NCI-H146 (cell line): Measurements from ENCODE around the gene PRRX2.

Experiments
- DNase-seq: peaks from one replicate; lab custom pipeline; 2025; lab: John Stamatoyannopoulos, UW

PRRX2 gene

DNA sequence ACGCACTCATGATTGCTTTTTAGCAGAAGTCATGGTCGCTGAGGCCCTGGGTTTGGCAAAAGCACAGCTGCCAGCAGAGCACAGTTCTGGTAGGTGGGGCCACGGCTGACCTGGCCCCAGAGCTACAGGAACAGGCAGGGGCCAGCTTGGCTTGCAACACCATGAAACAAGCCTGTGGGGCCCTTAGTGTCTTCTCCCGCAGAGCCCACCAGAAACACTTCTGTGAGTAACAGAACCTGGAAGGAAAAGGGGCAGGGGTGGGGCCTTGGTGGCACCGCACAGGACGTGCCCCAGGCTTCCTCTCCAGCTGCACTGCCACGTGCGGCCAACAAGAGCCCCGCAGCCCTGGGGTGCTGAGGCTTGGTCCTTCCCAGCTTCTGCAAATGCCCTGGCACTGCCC lies 28.3 kb upstream of the PRRX2 start:
- DNase-seq, result no peak

- DNase-seq, result no peak
Observed at GRCh38 chr9:129637673-129638439, 27.6 kb upstream of the PRRX2 start.

- DNase-seq, result no peak
Observed at GRCh38 chr9:129639034-129639630, 26.3 kb upstream of the PRRX2 start.

- DNase-seq, result no peak
Observed at GRCh38 chr9:129639756-129640085, 25.7 kb upstream of the PRRX2 start.

GRCh38 chr9:129640086-129640870 lies 25.2 kb upstream of the PRRX2 start:
- peak; percentile 13 for DNase-seq

DNA sequence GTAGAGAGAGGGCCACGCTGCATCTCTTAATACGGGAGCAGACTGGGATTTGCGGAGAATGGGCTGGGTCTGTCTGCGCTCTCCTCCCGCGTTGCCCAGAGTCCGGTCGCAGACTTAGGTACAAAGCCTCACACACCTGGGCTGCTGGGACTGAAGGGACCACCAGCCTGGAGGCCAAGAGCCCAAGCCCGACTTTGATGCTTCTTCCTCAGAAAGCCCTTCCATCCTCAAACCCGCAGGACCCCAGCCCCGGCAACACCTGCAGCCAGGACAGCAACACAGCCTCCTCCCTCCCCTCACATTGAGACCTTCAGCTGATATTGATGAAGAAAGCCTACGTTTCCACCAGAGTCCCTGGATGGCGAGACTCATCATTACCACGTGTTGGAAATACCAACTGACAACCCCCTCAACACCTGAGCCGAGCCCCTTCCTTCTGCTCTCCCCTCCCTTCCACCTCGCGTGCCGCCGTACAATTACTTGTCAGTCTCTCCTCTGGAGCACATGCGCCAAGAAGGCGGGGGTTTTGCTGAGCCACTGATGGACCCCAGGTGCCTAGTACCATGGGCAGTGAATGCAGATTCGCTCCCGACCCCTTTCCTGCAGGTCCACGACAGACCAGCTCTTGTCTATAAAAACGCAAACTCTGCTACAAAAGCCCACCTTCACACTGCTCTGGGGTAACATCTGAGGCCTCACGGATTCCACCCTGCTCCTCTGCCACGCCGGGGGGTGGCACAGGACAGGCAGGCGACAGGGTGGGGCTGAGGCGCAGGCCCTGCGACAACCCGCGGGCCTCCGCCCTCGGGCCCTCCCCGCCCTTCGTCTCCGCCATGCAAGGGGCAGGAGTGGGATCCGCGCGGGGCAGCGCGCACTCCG lies 24.3 kb upstream of the PRRX2 start:
- peak; percentile 28 for DNase-seq

DNA sequence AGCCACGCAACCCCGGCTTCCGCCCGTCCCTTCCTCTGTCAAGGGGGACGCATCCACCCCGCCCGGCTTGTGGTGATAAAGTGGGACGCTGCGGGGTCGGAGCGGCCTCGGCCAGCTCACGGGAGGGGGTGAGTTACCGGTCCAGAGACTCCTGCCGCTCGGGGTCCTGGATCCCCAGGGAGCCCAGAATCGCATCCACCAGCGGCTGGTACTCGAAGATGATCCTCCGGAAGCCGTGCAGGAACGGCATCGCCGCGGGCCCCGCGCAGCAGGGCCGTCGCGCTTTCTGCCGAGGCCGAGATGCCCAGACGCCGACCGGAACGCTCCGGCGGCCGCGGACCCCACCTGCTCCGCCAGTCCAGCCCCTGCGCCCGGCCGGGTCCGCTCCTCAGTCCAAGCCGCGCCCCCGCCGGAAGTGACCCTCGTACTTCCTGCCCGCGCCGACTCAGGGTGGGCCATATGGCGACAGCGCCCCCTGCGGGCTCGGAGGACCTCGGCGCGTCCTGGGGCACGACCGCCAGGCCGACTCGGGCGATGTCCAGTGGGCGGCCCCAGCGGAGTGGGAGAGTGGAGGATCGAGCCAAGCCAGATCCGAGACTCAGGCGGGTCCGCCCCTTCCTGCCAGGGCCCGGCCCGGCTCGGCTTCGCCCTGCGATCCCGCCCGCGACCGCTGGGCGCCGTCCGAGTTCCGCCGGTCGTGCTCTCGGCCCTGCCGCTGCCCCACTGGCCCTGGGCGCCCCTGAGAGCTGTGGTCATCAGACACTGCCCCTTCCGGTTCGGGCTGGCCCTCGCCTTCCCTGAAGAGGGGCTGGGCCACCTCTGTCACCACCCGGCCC lies 23.5 kb upstream of the PRRX2 start, which contains the start of gene ASB6:
Gene ASB6, minus strand, starts transcription at position 402 of the 836 bp plus-strand sequence. Its CDS starts 152 bp downstream, at position 250.
- peak; percentile 88 for DNase-seq

DNA sequence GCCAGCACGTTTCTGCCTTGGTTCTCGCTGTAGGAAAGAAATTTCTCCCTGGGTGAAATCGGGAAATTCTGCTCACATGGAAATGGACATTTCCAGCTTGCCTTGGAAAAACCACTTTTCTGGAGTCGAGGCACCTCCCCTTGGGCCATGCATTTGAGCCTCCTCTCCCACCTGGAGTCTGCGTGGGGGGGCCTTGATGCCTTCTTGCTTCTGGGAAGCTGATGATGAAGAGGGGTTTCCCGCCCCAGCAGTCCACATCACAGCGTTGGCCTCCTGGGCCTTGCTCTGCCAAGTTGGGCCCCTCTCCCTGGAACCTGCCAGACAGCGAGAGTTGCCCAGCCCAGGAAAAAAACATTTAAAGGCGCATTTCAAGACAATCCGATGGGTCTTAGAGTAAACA lies 21.7 kb upstream of the PRRX2 start:
- DNase-seq, result no peak

DNA sequence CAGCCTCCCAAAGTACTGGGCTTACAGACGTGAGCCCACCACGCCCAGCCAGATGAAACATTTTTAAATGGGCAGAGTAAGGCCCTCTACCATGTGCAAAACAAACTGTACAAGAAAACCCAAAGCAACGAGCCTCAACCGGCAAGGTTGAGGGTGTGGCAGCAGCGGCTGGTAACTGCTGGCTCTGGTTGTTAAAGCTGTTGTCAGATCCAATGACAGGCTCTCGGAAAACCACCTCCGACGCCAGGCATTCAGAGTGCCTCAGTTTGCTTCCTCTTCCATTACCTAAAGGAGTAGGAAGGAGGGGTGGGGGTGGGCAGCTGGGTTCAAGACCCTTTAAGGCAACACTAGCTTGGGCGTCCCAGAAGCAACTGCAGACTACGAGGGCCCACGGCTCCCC lies 21.1 kb upstream of the PRRX2 start:
- DNase-seq, result no peak

DNA sequence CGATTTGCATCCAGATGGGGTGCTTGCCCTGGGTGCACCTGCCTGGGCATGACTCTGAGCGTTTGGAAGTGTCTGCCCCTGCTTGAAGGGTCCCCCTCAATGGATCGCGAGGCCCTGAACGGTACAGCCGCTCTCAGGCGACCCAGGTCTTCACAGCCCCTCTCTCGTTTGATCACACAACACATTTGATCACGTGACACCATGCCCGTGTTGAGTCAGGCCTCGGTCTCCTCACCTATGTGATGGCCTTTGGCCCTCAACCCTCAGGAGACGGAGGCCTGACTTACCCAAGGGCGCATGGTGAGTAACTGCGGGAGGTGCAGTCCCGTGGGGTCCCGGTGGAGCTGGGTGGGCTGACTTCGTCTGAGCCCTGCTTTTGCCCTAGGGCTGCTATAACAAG lies 20.5 kb upstream of the PRRX2 start:
- DNase-seq, result no peak

GRCh38 chr9:129646252-129646651 lies 19.2 kb upstream of the PRRX2 start:
- no peak for DNase-seq

DNA sequence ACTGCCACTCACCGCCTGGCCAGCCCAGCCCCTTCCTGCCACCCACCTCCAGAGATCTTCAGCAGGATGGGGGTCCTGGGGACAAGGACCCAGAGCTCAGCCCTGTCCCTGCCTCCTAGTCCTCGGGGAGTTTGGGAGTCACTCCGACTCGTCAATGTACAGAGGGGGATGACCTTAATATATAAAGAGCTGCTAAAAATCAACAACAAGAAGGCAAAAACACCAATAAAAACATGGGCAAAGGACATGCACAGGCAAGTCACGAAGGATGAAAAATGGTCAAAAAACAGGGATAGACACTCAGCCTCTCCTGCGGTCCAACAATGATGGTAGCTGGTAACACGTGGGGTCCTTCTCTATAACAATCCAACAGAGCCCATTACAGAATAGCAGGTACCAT lies 18.8 kb upstream of the PRRX2 start:
- DNase-seq, result no peak

GRCh38 chr9:129647635-129648034 lies 17.8 kb upstream of the PRRX2 start:
- no peak for DNase-seq

- DNase-seq, result no peak
Observed at GRCh38 chr9:129648092-129648763, 17.2 kb upstream of the PRRX2 start.

DNA sequence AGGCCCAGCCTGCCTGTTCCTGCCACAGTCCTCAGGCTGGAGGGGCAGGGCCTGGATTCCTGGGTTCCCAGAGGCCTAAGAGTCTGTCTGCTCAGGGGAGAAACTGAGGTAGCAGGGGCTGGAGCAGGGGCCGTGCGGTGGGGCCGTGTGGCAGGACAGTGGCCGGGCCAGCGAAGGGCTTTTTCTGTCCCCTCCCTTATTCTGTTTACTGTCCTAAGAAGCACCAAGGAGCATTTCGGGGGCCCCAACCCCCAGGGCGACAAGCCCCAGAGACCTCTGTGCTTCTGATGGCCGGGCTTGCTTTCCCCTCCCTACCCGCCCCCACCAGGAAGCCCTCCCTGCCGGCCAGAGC lies 16.7 kb upstream of the PRRX2 start:
- DNase-seq, result no peak

- DNase-seq, result no peak
Observed at GRCh38 chr9:129649726-129650679, 15.4 kb upstream of the PRRX2 start.

DNA sequence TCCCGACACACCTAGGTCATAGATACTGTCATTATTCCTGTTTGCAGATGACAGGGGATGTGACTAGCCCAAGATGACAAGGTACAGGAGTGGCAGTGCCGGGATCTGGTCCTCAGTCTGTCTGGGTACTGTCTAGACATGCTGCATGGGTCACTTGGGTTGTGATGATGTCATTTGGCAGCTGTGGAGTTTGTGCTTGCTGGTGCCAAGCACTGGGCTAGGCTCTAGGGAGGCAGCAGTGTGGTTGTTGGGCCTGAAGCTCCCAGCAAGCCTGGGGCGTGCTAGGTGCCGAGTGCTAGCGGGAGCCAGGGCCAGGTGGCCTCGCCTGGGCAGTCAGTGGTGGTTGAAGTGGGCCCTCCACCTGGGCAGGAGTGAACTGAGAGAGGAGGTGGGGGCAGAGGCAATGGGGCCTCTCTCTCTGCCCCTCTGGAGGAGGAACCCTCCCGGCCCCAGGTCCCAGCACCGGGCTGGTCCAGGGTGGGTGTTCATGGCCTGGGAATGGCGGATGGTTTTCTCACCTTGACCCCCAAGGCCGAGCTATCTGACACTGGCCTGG lies 14.7 kb upstream of the PRRX2 start:
- no peak for DNase-seq

- no peak for DNase-seq
Observed at GRCh38 chr9:129653823-129654553, 11.5 kb upstream of the PRRX2 start.
